ENCODE data around the gene VSIR.

DNA sequence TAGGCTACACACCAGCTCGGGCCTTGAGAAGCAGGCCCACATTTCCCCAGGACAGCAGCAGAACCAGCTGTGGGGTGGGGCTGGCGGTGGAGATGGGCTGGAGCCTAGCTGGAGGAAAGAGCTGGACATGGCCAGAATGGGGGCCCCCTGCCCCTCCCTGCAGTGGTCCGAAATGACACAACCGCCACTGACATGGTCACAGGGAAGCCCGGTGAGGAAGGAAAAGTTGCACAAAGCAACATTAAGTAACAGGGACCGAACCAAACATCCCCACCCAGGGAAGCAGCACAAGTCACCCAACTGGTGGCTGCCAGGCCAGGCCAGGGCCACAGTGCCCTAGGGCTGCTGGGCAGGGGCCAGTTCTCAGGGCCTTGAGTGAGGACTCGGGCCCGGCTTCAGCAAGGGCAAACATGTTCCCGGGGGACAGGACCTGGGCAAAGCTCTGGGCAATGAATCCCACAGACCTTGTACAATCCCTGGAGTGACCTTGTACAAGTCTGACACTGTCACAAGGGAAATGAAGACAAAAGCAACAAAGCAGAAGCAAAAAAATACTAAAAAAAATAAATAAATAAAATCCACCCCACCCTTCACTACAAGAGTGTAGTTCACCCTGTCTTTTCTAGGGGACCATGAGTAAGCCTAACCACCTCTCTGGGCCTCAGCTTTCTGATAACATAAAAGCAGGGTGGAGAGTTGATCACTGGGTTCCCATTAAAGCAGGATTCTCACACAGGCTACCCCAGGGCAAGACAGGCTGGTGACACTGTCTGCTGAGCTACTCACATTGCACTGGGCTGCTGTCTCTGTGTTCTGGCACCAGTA is 44.7 kb upstream of the VSIR start:
- TF ChIP-seq POLR2A (IDR thresholded peaks at IDR 0.05) (no peak), CTCF (IDR thresholded peaks at IDR 0.05) (no peak)

Measured in testis (tissue), 2 donors.